Activated T-cell treated with anti-CD3 and anti-CD28 coated beads, Interleukin-2, amount 50 U/mL, for 48 hours (primary cell): ENCODE data around the gene DMPK.
A peak's percentile ranks its signal among the peaks of the same experiment; 100 is the strongest.
"Not testable (repeated sequence)": the region's sequence is repeated elsewhere in the genome, so short reads cannot be mapped to it uniquely, and the experiment has no call there.

ENCODE experiments used
- DNase-seq, 2 experiments: peaks; one replicate each; pipeline ENCODE4 v3.0.0-alpha.2; 2020

Gene DMPK

GRCh38 chr19:45733160-45733810 lies 49.0 kb downstream of the DMPK start, which contains the start of gene MEIOSIN:
Gene MEIOSIN, plus strand, starts transcription at chr19:45733439. Its CDS starts 1,938 bp downstream, at chr19:45735377.
- DNase-seq: no peak

- DNase-seq: peak; percentile 94 to 95
Measured at GRCh38 chr19:45730368-45731288, 51.7 kb downstream of the DMPK start, which contains the start of gene FBXO46. Gene FBXO46, minus strand, starts transcription at chr19:45730896. Its CDS starts 17,401 bp downstream, at chr19:45713495.

GRCh38 chr19:45729800-45730290 lies 52.4 kb downstream of the DMPK start:
- peak; percentile 43 to 48 for DNase-seq

- not testable (repeated sequence) for DNase-seq
Measured at GRCh38 chr19:45728683-45729082, 53.6 kb downstream of the DMPK start.

- not testable (repeated sequence) for DNase-seq
Measured at GRCh38 chr19:45720065-45720464, 62.2 kb downstream of the DMPK start.
